AG08396 (cell line): Measurements from ENCODE around the gene BRME1.
"Not testable (repeated sequence)": the region's sequence is repeated elsewhere in the genome, so short reads cannot be mapped to it uniquely, and the experiment has no call there.

Experiments
- DNase-seq: peaks from one replicate; pipeline ENCODE4 v3.0.0; 2012; ENCODE audit warnings: low spot score, mixed read lengths

Gene BRME1

DNA sequence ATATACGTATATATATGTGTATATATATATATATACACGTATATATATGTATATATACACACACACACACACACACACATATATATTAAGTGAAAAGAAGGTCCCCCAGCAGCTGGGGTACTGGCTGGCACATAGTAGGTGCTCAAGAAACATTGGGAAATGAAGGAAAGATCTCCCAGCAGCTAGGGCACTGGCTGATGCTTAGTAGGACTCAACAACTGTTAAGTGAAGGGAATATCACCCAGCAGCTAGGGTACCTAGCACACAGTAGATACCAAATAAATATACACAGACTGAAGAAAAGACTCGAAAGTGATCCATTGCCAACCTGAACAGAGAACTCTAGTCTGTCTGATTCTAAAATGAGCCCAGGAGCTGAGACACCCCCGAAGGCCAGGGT is 20.1 kb upstream of the BRME1 start:
- no peak for DNase-seq

DNA sequence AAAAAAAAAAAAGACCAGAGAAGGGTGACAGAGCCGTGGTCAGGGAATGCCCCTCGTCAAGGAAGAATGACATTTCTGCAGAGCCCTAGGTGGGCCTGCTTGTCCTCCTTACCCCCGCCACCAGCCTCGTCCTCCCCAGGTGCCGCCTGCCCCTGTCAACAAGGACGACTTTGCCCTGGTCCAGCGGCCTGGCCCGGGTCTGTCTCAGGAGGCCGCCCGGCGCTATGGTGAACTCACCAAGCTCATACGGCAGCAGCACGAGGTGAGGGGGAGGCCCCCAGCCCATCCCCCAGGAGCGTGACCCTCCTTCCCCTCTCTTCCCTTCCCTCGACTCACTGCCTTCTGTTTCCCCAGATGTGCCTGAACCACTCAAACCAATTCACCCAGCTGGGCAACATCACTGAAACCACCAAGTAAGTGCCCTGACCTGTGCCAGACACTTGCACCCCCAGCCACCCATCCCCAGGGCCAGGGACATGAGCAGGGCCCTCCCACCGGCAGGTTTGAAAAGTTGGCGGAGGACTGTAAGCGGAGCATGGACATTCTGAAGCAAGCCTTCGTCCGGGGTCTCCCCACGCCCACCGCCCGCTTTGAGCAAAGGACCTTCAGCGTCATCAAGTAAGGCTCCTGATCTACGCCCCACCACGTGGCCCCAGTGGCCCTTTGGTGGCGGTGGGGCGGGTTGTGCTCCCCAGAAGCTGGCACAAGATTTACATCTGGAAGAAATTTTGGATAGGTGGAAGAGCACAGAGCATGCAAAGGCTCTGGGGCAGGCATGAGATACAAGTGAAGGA is 17.5 kb upstream of the BRME1 start:
- DNase-seq: no peak

DNA sequence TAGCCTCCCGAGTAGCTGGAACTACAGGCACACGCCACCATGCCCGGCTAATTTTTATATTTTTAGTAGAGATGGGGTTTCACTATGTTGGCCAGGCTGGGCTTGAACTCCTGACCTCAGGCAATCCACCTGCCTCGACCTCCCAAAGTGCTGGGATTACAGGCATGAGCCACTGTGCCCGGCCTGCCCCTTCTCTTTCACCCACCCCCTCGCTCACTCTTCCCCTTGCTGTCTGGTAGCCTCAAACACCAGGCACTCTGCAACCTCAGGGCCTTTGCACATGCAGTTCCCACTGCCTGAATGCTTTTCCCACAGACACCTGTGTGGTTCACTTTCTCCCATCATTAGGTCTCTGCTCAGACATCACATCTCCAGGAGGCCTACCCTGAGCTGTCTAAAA is 16.2 kb upstream of the BRME1 start:
- not testable (repeated sequence) for DNase-seq

DNA sequence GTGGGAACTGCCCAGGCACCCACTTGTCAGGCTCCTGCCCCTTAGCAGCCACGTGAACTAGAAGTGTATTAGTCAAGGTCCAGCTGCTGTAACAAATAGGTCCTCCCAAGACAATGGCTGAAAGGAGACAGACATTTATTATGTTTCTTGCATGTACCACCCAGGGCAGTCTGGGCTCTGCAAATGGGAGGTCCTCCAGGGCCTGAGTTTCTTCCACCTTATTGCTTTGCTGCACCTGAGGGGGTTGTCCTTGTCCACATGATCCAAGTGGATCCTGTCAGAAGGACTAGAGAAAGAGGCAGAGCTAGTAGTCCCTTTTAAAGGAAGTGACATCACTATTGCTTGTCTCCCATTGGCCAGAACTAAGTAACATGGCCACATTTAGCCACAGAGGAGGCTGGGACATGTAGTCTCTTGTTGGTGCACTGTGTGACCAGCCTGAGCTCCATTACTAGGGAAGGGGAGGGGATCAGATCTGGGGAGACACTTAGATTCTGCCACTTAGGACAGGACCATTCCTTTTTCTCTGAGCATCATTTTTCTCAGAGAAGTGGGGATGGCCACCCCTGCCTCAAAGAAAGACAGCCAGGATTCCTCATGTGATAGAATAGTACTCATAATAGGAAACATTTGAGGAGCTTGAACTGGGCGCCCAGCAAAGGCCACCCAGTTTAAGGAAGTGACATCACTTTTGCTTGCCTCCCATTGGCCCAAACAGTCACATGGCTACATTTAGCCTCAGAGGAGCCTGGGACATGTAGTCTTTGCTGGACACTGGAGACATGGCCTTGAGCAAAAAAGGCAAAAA is 15.2 kb upstream of the BRME1 start:
- peak; percentile 73 for DNase-seq

DNA sequence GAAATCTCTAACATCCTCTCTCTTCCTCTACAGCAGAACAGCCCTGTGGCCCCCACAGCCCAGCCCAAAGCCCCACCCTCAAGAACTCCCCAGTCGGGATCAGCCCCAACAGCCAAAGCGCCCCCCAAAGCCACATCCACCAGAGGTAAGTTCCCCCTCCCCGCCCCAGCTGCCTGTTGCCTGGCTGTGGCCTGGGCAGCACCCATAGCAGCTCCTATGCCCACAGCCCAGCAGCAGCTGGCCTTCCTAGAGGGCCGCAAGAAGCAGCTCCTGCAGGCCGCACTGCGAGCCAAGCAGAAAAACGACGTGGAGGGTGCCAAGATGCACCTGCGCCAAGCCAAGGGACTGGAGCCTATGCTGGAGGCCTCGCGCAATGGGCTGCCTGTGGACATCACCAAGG is 14.6 kb upstream of the BRME1 start:
- no peak for DNase-seq

DNA sequence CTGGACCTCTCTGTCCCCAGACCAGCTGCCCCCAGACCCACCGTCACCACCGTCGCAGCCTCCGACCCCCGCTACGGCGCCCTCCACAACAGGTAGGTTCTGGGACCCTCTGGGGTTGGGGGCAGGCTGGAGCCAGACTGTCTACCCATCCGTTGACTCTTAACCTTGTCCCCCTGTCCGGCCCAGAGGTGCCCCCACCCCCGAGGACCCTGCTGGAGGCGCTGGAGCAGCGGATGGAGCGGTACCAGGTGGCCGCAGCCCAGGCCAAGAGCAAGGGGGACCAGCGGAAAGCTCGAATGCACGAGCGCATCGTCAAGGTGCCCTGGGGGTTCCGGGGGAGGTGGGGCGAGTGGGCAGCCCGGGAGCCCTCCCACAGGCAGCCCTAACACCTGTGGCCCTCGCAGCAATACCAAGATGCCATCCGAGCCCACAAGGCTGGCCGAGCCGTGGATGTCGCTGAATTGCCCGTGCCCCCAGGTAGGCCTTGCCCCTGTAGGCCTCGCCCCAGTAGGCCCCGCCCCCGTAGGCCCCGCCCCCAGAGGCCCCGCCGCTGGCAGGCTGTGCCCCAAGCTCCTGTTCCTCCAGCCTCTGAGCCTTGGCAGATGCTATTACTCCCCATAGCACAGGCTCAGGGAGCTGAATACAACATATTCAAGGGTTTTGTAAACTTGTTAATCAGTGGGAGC is 13.0 kb upstream of the BRME1 start:
- no peak for DNase-seq

DNA sequence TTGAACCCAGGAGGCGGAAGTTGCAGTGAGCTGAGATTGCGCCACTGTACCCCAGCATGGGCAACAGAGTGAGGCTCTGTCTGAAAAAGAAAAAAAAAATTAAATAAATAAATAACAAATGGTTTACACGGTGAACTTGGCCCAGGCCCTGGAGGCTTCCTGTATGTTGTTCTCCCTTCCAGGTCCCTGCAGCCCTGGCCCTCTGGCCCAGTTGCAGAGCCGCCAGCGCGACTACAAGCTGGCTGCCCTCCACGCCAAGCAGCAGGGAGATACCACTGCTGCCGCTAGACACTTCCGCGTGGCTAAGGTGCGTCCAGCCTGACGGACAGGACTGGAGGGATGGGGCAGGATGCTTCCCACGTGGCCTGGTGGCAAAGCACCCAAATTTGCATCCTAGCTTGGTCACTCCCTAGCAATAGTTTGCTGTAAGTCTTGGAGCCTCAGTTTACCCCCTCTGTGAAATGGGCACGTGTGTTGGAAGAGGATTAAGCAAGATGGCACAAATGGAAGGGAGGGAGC is 12.0 kb upstream of the BRME1 start:
- no peak for DNase-seq

DNA sequence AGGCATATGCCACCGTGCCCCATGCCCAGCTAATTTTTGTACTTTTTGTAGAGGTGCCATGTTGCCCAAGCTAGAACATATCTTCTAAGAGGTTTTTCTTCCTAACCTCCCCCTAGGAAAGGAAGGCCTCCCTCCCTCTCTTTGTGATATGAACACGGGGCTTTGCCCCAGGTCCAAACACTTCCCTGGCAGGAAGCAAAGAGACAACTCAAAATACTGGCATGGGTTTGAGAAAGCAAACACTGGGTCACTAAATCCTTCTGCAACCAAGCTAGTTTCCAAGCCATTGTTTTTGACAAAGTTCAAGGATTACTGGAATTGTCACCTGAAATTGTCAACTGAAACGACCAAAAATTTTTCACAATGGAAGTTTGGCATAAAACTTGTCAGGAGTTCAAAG is 8.9 kb upstream of the BRME1 start:
- DNase-seq: no peak

DNA sequence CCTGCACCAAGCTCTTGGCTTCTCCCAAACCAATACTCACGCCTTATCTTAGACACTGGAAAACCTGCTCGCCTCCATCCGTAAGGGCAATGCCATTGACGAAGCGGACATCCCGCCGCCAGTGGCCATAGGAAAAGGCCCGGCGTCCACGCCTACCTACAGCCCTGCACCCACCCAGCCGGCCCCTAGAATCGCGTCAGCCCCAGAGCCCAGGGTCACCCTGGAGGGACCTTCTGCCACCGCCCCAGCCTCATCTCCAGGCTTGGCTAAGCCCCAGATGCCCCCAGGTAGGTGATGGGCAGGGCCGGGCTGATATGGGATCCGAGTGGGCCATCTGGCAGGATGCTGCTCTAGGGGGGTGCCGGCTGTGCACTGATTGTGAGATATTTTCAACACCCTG is 7.4 kb upstream of the BRME1 start:
- DNase-seq: no peak

DNA sequence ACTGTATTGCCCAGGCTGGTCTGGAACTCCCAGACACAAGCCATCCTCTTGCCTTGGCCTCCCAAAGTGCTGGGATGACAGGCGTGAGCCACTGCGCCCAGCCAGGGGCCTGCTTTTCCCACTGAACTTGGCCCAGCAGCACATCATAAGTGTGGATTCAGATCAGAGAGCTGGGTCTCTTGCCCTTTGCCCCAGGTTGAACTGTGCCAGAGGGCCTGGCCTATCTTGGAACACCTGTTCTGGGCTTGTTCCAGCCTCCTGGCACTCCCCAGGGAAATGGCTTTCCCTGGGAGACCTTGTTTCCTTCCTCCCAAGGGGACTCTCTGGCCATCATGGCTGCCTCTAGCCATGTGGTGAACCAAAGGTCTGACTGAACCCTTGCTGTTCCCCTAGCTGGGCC is 3.5 kb upstream of the BRME1 start:
- no peak for DNase-seq

DNA sequence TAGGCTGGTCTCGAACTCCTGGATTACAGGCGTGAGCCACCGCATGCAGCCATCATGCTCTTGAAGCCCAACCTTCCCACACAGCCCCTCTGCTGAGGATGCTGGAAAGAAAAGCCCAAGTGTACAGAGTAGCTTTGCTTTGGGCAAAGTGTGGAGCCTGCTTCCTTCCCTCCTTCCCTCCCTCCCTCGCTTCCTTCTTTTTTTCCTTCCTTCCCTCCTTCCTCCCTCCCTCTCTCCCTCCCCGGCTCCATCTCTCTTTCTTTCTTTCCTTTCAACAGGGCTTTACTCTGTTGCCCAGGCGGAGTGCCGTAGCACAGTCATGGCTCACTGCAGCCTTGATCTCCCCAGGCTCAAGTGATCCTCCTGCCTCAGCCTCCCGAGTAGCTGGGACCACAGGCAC is 2.8 kb upstream of the BRME1 start:
- DNase-seq: no peak

DNA sequence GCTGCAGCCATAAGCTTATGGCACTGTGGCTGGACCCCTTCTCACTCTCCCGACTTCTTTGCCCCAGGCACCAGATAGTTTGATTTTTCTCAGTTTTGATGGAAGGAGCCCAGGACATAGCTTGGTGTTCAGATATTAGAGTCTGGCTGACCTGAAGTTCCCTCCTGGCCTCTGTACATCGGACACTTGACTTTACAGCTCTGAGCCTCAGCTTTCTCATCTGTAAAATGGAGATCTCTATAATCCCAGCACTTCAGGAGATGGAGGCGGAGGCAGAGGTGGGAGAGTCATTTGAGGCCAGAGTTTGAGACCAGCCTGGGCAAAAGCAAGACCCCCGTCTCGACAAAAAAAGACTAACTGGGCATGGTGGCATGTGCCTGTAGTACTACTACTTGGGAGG is 993 bp upstream of the BRME1 start:
- DNase-seq: no peak

DNA sequence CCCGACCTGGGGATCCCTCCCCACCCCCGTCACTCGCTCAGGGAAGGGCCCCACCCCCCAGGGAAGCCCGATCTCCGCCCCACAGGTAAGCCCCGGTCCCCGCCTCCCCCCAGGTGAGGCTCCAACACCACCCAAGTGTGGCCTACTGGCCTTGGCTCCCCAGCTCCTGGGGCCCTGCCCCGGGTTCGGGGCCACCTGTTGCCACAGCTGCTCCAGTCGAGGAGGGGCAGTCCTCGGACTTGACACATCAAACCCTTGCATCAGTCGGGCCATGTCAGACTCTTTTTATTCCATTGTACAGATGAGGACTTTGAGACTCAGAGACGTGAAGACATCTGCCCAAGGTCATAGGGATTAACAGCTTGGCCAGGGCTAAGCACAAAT is 596 bp upstream of the BRME1 start:
- DNase-seq: no peak

DNA sequence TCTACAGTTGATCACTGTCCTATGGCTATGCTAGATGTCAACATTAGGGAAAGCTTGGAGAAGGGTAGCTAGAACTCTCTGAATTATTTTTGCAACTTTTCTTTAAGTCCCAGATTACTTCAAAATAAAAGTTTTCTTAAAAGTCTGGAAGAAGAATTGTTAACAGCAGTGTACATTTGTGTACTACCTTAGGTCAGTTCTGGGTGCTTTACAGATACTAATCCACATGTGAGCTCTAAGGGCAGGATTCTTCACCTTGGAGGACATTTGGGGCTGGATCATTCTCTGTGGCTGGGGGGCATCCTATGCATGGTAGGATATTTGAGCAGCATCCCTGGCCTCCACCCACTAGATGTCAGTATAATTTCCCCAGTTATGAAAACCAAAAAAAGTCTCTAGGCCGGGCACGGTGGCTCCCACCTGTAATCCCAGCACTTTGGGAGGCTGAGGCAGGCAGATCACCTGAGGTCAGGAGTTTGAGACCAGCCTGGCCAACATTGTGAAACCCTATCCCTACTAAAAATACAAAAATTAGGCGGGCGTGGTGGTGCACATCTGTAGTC is 2.8 kb downstream of the BRME1 start:
- DNase-seq: no peak

DNA sequence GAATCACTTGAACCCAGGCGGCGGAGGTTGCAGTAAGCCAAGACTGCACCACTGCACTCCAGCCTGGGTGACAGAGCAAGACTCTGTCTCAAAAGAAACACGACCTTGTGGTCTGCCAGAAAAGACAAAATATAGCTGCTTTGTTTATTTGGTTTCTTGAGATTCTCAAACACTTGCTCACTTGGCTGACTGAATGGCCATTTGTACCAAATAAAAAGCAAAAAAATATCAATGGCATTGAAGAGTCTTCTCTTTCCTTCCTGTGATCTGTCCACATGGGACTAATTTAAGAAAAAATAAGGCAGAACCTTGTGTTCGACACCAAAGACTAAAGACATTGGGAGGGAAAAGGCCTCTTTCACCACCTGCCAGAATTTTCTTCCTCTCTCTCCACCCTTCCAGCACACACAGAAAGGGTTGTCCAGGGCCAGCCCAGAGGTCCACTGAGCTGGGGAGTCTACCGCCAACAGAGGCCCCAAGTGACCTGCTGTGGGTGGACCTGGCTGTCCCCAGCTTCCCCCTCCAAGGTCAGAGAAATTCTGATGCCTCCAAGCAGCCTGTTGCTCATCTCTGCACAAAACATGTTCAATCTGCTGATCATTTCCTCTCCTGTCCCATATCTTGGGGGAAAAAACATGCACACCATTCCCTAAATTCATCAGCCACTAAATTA is 5.9 kb downstream of the BRME1 start:
- no peak for DNase-seq

DNA sequence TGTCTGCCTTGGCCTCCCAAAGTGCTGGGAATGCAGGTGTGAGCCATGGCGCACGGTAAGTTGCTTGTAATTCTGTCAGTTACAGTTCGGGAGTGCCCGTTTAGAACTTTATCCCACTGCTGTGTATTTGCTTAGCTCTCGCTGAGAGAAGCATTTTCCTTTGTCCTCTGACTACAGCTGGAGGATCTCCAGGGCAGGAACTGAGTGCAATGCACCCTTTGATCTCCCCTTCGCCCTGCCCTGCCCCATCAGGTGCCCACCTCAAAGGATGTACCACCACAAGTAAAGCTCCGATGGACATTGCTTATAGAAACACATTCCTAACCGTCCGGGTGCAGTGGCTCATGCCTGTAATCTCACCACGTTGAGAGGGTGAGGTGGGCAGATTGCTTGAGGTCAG is 6.5 kb downstream of the BRME1 start:
- DNase-seq: no peak

DNA sequence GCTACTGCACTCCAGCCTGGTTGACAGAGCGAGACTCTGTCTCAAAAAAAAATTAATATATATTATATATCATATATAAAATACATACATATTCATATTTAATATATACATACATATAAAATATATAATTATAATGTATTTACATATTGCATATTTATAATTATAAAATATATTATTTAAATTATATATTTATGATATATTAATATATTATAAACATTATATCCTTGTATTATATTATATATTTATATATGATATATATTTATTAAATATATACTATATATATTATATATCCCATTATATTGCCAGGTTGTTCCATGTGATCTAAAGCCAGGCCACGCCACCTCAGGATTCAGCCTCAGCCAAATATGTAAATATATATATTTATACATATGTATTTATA is 9.7 kb downstream of the BRME1 start:
- DNase-seq: no peak

DNA sequence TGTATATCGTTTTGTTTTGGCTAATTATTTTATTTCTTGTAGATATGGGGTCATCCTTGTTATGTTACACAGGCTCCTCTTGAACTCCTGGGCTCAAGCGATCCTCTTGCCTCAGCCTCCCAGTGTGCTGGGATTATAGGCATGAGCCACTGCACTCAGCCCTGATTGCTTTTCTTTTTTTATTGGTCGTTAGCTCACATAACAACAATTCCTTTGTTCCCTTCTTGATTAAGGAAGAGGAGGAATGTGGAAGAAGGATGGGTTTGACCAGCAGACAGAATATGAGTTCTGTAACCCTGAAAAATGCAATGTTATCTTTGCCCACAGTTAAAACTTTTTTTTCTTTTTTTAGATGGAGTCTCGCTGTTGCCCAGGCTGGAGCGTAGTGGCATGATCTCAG is 11.4 kb downstream of the BRME1 start:
- DNase-seq: no peak

DNA sequence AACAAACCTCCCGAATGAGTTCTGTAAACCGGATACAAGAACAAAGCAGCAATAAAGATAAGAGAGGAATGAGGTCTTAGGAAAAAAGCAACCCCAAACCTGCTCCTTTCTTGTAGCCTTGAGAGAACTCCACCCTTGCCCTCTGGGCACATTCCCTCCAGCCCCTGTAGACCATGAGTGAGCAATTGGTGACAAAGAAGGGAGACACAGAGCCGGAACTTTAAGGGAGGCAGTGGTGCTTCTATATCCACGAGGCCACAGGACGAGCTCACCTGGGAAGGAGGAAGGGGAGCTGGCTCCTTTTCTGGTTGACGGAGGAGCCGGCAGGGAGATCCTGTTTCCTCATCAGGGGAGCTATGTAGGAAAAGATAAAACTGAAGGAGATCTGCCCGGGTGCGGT is 13.0 kb downstream of the BRME1 start:
- no peak for DNase-seq

DNA sequence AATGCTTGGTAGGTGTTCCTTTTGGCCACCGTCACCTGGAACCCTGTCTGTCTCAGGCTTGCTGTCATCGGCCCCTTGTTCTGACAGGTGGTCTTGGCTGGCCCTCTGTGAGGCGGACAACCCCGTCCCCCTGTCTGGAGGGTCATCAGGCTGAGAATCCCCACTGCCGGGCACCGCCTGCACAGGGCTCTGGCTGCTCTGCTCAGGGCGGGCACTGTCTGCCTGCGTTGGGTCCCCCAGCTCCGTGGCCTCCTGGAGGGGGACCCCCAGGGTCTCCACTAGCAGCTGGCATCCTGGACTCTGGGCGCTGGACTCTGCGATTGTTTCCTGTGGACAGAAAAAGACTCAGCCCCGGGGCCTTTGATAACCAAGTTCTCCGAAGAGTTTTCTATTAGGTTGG is 15.8 kb downstream of the BRME1 start:
- no peak for DNase-seq

DNA sequence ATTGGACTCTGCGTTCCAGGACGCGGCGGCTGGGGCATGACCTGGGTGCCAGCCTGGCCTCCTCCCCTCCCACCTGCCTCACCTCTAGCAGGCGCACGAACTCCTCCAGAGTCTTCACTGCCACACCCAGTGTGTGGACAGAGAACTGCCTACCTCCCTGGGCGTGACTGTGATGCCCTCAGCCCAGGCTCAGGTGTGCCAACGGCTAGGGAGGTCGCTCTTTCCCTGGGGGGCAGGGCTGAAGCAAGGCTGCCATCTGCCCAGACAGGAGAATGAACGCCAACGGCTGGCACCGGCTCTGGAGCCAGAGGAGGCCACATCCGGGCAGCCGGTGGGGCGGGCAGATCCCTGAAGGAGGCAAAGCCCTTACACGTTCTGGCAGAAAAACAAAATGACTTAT is 17.6 kb downstream of the BRME1 start:
- DNase-seq: no peak

DNA sequence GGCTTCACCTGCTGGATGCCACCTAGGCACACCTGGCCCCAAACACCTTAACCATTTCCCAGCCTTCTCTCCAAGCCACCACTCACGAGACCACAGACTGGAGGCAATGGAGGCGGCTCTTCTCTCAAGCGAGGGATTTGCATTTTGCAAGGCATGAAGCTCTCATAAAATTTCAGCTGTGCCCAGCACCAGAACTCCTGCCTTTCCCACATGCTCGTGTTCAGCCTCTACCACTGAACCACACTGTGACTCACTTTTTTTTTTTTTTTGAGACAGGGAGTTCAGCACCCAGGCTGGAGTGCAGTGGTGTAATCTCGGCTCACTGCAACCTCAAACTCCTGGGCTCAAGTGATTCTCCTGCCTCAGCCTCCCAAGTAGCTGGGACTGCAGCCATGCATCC is 18.4 kb downstream of the BRME1 start:
- no peak for DNase-seq
